Activated T-helper 1 cell treated with anti-CD3 and anti-CD28 coated beads, Interleukin-12 subunit alpha, Interleukin-12 subunit beta, Interleukin-2, Interleukin-4 antibody, amounts not matched to agents 30 ng/mL and 10 ng/mL and 1 ng/mL, durations not matched to agents 14 hours and 24 hours and 36 hours (primary cell): ENCODE results near the gene PLEKHA8. TPM values are rescaled to one million over a fixed set of nuclear protein-coding genes. Genes with fewer than 3 reads are reported as not detected.

ENCODE experiments used
- DNase-seq: peaks from one replicate; pipeline ENCODE4 v3.0.0; 2021; ENCODE audit warnings: low spot score
- H3K27ac Mint-ChIP-seq: one replicate; pipeline ENCODE4 v1.8.0; 2021; ENCODE audit warnings: mild to moderate bottlenecking, mixed read lengths
- H3K27me3 Mint-ChIP-seq: one replicate; pipeline ENCODE4 v1.8.0; 2022; ENCODE audit warnings: mild to moderate bottlenecking, moderate library complexity, mixed read lengths; ENCODE audit not compliant: insufficient read depth
- H3K36me3 Mint-ChIP-seq: one replicate; pipeline ENCODE4 v1.8.0; 2021; ENCODE audit warnings: low read depth, mixed read lengths
- H3K4me1 Mint-ChIP-seq: one replicate; pipeline ENCODE4 v1.8.0; 2021; ENCODE audit warnings: low read depth, mixed read lengths
- H3K4me3 Mint-ChIP-seq: one replicate; pipeline ENCODE4 v1.8.0; 2021; ENCODE audit warnings: mild to moderate bottlenecking, moderate library complexity, mixed read lengths
- H3K9me3 Mint-ChIP-seq: one replicate; pipeline ENCODE4 v1.8.0; 2021; ENCODE audit warnings: mixed read lengths
- intact Hi-C: fragments of 100-400 bp; cut with micrococcal nuclease; formaldehyde crosslinking; loops from one replicate; pipeline ENCODE4 v1.15.1; 2024
- total RNA-seq: library from RNA; stranded (reverse); gene quantifications from 2 replicates; pipeline ENCODE4 v1.2.3, GENCODE V29; 2022

Gene PLEKHA8
- total RNA-seq, 1 donor from 2014 or later = 8.8 TPM

- intact Hi-C loops = no loop called here
- Mint-ChIP-seq H3K27me3 (peaks cover 9% of the 10 kb centered on the region), H3K9me3 (peaks cover 4% of the 10 kb centered on the region), H3K4me3 (no peak overlapping the region), H3K36me3 (no peaks in the 10 kb centered on the region), H3K27ac (no peak overlapping the region), H3K4me1 (no peaks in the 10 kb centered on the region)
- no peak for DNase-seq
These were observed 26.2 kb upstream of the PLEKHA8 start for GRCh38 chr7:30001998-30002397.

- Mint-ChIP-seq H3K27ac (no peak overlapping the region), H3K4me3 (no peak overlapping the region), H3K27me3 (peaks cover 4% of the 10 kb centered on the region), H3K9me3 (no peaks in the 10 kb centered on the region), H3K36me3 (no peaks in the 10 kb centered on the region), H3K4me1 (no peaks in the 10 kb centered on the region)
- intact Hi-C loops = no loop called here
- DNase-seq = no peak
These were observed 25.1 kb upstream of the PLEKHA8 start for GRCh38 chr7:30003098-30003497.

- no peaks in the 10 kb centered on the region for H3K9me3 Mint-ChIP-seq
- H3K4me1 Mint-ChIP-seq = no peaks in the 10 kb centered on the region
- DNase-seq = no peak
- H3K4me3 Mint-ChIP-seq = no peak overlapping the region
- no peak overlapping the region for H3K27ac Mint-ChIP-seq
- intact Hi-C loops = no loop called here
- no peaks in the 10 kb centered on the region for H3K27me3 Mint-ChIP-seq
- H3K36me3 Mint-ChIP-seq = no peaks in the 10 kb centered on the region
These were observed 22.7 kb upstream of the PLEKHA8 start for GRCh38 chr7:30005464-30005863.

- intact Hi-C loops = no loop called here
- Mint-ChIP-seq H3K27me3 (no peaks in the 10 kb centered on the region), H3K4me3 (no peak overlapping the region), H3K9me3 (no peaks in the 10 kb centered on the region), H3K27ac (no peak overlapping the region), H3K4me1 (no peaks in the 10 kb centered on the region), H3K36me3 (peaks cover 8% of the 10 kb centered on the region)
- no peak for DNase-seq
These were observed 18.2 kb upstream of the PLEKHA8 start for GRCh38 chr7:30010021-30010420.

GRCh38 chr7:30012757-30013156 is 15.5 kb upstream of the PLEKHA8 start:
- DNase-seq = no peak
- H3K4me3 Mint-ChIP-seq = no peak overlapping the region
- no peaks in the 10 kb centered on the region for H3K9me3 Mint-ChIP-seq
- H3K27ac Mint-ChIP-seq = no peak overlapping the region
- no peaks in the 10 kb centered on the region for H3K4me1 Mint-ChIP-seq
- no peaks in the 10 kb centered on the region for H3K27me3 Mint-ChIP-seq
- intact Hi-C loops = no loop called here
- H3K36me3 Mint-ChIP-seq = peaks cover 11% of the 10 kb centered on the region

- no peak for DNase-seq
- H3K27ac Mint-ChIP-seq = no peak overlapping the region
- no peak overlapping the region for H3K4me3 Mint-ChIP-seq
- H3K36me3 Mint-ChIP-seq = peaks cover 15% of the 10 kb centered on the region
- no peaks in the 10 kb centered on the region for H3K9me3 Mint-ChIP-seq
- intact Hi-C loops = no loop called here
- no peaks in the 10 kb centered on the region for H3K27me3 Mint-ChIP-seq
- H3K4me1 Mint-ChIP-seq = peaks cover 13% of the 10 kb centered on the region
These were observed 9.8 kb upstream of the PLEKHA8 start for GRCh38 chr7:30018451-30018850.

GRCh38 chr7:30019387-30019786 is 8.8 kb upstream of the PLEKHA8 start:
- H3K27me3 Mint-ChIP-seq = no peaks in the 10 kb centered on the region
- peaks cover 20% of the 10 kb centered on the region for H3K4me1 Mint-ChIP-seq
- no peak overlapping the region for H3K4me3 Mint-ChIP-seq
- peaks cover 11% of the 10 kb centered on the region for H3K36me3 Mint-ChIP-seq
- H3K9me3 Mint-ChIP-seq = no peaks in the 10 kb centered on the region
- no peak overlapping the region for H3K27ac Mint-ChIP-seq
- intact Hi-C loops = no loop called here
- DNase-seq = no peak

GRCh38 chr7:30019960-30020359 is 8.3 kb upstream of the PLEKHA8 start:
- peaks cover 22% of the 10 kb centered on the region for H3K4me1 Mint-ChIP-seq
- intact Hi-C loops = no loop called here
- no peak overlapping the region for H3K27ac Mint-ChIP-seq
- H3K27me3 Mint-ChIP-seq = no peaks in the 10 kb centered on the region
- H3K9me3 Mint-ChIP-seq = no peaks in the 10 kb centered on the region
- no peak for DNase-seq
- peaks cover 11% of the 10 kb centered on the region for H3K36me3 Mint-ChIP-seq
- H3K4me3 Mint-ChIP-seq = no peak overlapping the region

GRCh38 chr7:30020535-30020934 is 7.7 kb upstream of the PLEKHA8 start:
- intact Hi-C loops = no loop called here
- Mint-ChIP-seq H3K4me3 (no peak overlapping the region), H3K27ac (no peak overlapping the region), H3K4me1 (peaks cover 27% of the 10 kb centered on the region), H3K27me3 (no peaks in the 10 kb centered on the region), H3K36me3 (peaks cover 13% of the 10 kb centered on the region), H3K9me3 (no peaks in the 10 kb centered on the region)
- DNase-seq = no peak

- Mint-ChIP-seq H3K27ac (no peak overlapping the region), H3K27me3 (no peaks in the 10 kb centered on the region), H3K9me3 (no peaks in the 10 kb centered on the region), H3K4me3 (no peak overlapping the region), H3K36me3 (peaks cover 10% of the 10 kb centered on the region), H3K4me1 (peaks cover 50% of the 10 kb centered on the region)
- intact Hi-C loops = no loop called here
- no peak for DNase-seq
These were observed 5.2 kb upstream of the PLEKHA8 start for GRCh38 chr7:30022991-30023390.

GRCh38 chr7:30023524-30023923 is 4.7 kb upstream of the PLEKHA8 start:
- no peaks in the 10 kb centered on the region for H3K9me3 Mint-ChIP-seq
- peaks cover 6% of the 10 kb centered on the region for H3K36me3 Mint-ChIP-seq
- peaks cover 51% of the 10 kb centered on the region for H3K4me1 Mint-ChIP-seq
- no peak overlapping the region for H3K27ac Mint-ChIP-seq
- intact Hi-C loops = no loop called here
- no peaks in the 10 kb centered on the region for H3K27me3 Mint-ChIP-seq
- no peak for DNase-seq
- H3K4me3 Mint-ChIP-seq = no peak overlapping the region

- intact Hi-C loops = loop anchor here (1.0 to 5.0 kb wide), 4 partner anchors 258 to 746 kb away; partner anchors contain the start of genes GARS1, MINDY4, NOD1 and ZNRF2
- Mint-ChIP-seq H3K4me3 (no peak within 1 kb of the TSS), H3K36me3 (peaks cover 3% of the 10 kb centered on the region), H3K27ac (peak within 1 kb of the TSS; percentile 89), H3K9me3 (no peaks in the 10 kb centered on the region), H3K4me1 (peaks cover 44% of the 10 kb centered on the region), H3K27me3 (no peaks in the 10 kb centered on the region)
- peak; percentile 91 for DNase-seq
These were observed 1.8 kb upstream of the PLEKHA8 start, which contains the start of gene FKBP14 for GRCh38 chr7:30026229-30027064. Gene FKBP14 (minus strand): TSS chr7:30026702. CDS start chr7:30026508, 194 bp downstream.

- intact Hi-C loops = loop anchor here (2.0 to 5.0 kb wide), 2 partner anchors 452 to 745 kb away; partner anchors contain the start of genes MINDY4 and NOD1
- H3K27ac Mint-ChIP-seq = peak overlapping the region; percentile 89
- H3K4me3 Mint-ChIP-seq = no peak overlapping the region
- no peaks in the 10 kb centered on the region for H3K9me3 Mint-ChIP-seq
- no peaks in the 10 kb centered on the region for H3K27me3 Mint-ChIP-seq
- DNase-seq = peak; percentile 2
- peaks cover 3% of the 10 kb centered on the region for H3K36me3 Mint-ChIP-seq
- peaks cover 44% of the 10 kb centered on the region for H3K4me1 Mint-ChIP-seq
These were observed 1.2 kb upstream of the PLEKHA8 start for GRCh38 chr7:30027065-30027456.
